Measurements from ENCODE around the gene CD22.

DNA sequence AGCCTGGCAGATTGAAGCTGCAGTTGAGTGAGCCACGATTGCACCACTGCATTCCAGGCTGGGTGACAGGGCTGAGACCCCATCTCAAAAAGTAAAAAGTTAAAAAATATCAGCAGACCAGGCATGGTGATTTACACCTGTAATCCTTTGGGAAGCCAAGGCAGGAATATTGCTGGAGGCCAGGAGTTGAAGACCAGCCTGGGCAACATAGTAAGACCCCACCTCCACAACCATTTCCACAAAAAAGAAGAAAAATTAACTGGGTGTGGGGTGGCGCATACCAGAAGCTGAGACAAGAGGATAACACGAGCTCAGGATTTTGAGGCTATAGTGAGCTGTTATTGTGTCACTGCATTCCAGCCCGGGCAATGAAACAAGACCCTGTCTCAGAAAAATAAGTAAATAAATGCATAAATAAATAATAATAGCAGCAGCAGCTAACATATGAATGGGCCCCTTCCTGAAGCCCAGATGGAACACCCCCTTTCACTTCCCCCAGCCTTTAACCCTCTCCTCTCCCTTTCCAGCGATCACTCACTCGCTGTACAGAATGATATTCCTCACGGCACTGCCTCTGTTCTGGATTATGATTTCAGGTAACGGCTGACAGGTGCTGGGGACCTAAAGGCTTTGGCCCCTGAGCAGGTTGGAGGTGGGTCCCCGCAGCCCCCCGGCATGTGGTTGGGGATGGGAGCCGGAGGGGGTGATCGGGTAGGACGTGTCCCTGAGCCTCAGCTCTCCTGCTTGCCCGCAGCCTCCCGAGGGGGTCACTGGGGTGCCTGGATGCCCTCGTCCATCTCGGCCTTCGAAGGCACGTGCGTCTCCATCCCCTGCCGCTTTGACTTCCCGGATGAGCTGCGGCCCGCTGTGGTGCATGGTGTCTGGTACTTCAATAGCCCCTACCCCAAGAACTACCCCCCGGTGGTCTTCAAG lies 33.9 kb upstream of the CD22 start:
- TF ChIP-seq, protein P1, sequence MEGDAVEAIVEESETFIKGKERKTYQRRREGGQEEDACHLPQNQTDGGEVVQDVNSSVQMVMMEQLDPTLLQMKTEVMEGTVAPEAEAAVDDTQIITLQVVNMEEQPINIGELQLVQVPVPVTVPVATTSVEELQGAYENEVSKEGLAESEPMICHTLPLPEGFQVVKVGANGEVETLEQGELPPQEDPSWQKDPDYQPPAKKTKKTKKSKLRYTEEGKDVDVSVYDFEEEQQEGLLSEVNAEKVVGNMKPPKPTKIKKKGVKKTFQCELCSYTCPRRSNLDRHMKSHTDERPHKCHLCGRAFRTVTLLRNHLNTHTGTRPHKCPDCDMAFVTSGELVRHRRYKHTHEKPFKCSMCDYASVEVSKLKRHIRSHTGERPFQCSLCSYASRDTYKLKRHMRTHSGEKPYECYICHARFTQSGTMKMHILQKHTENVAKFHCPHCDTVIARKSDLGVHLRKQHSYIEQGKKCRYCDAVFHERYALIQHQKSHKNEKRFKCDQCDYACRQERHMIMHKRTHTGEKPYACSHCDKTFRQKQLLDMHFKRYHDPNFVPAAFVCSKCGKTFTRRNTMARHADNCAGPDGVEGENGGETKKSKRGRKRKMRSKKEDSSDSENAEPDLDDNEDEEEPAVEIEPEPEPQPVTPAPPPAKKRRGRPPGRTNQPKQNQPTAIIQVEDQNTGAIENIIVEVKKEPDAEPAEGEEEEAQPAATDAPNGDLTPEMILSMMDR (conservative IDR thresholded peaks at IDR 0.05; ENCODE audit: low read depth, low read length) = no peak
- no peak for TF ChIP-seq EZH2 (IDR thresholded peaks at IDR 0.05; ENCODE audit: borderline replicate concordance, low read depth, low read length, poor library complexity, severe bottlenecking)
